Inflammatory macrophage (primary cell): Measurements from ENCODE around the gene ERC2.

Source experiments
- DNase-seq, 2 donors: peaks; one replicate each; pipeline ENCODE4 v3.0.0-alpha.2; 2020 to 2022

The ERC2 gene

GRCh38 chr3:56180433-56180832 lies 287.8 kb downstream of the ERC2 start:
- DNase-seq: no peak

- DNase-seq: no peak
Measured at GRCh38 chr3:56173601-56174000, 294.7 kb downstream of the ERC2 start.

GRCh38 chr3:56164436-56164835 lies 303.8 kb downstream of the ERC2 start:
- DNase-seq: no peak

- DNase-seq: peak; percentile 92 to 93
Measured at GRCh38 chr3:56157693-56158362, 310.4 kb downstream of the ERC2 start.

GRCh38 chr3:56154297-56154696 lies 314.0 kb downstream of the ERC2 start:
- DNase-seq: no peak

- no peak for DNase-seq
Measured at GRCh38 chr3:56147354-56147753, 320.9 kb downstream of the ERC2 start.

GRCh38 chr3:56145410-56145809 lies 322.9 kb downstream of the ERC2 start:
- no peak for DNase-seq

GRCh38 chr3:56144805-56145204 lies 323.5 kb downstream of the ERC2 start:
- no peak for DNase-seq

GRCh38 chr3:56137415-56137814 lies 330.9 kb downstream of the ERC2 start:
- DNase-seq: no peak

GRCh38 chr3:56136514-56136913 lies 331.8 kb downstream of the ERC2 start:
- DNase-seq: no peak

GRCh38 chr3:56135941-56136340 lies 332.3 kb downstream of the ERC2 start:
- DNase-seq: no peak

- DNase-seq: no peak
Measured at GRCh38 chr3:56133423-56133822, 334.8 kb downstream of the ERC2 start.

GRCh38 chr3:56132762-56133161 lies 335.5 kb downstream of the ERC2 start:
- no peak for DNase-seq

GRCh38 chr3:56131974-56132590 lies 336.2 kb downstream of the ERC2 start:
- DNase-seq: peak; percentile 20 to 22

- no peak for DNase-seq
Measured at GRCh38 chr3:56130036-56130435, 338.2 kb downstream of the ERC2 start.

- no peak for DNase-seq
Measured at GRCh38 chr3:56126632-56127031, 341.6 kb downstream of the ERC2 start.

- DNase-seq: peak; percentile 14 to 24
Measured at GRCh38 chr3:56125358-56126005, 342.8 kb downstream of the ERC2 start.

- no peak for DNase-seq
Measured at GRCh38 chr3:56124546-56124945, 343.7 kb downstream of the ERC2 start.

GRCh38 chr3:56123487-56123886 lies 344.8 kb downstream of the ERC2 start:
- DNase-seq: no peak

- DNase-seq: no peak
Measured at GRCh38 chr3:56122911-56123310, 345.4 kb downstream of the ERC2 start.

GRCh38 chr3:56121716-56122115 lies 346.6 kb downstream of the ERC2 start:
- DNase-seq: no peak

GRCh38 chr3:56119575-56120349 lies 348.5 kb downstream of the ERC2 start:
- no peak for DNase-seq

GRCh38 chr3:56118968-56119367 lies 349.3 kb downstream of the ERC2 start:
- no peak for DNase-seq
